ENCODE measurements around the gene ARPC5L. TPM values are rescaled to one million over a fixed set of nuclear protein-coding genes. Genes with fewer than 3 reads are reported as not detected.
A peak's percentile ranks its signal among the peaks of the same experiment; 100 is the strongest.

The ARPC5L gene
- total RNA-seq, 1 donor from 2014 or later, result 22.5 TPM

GRCh38 chr9:124854822-124855221, 7.1 kb upstream of the ARPC5L start:
- H3K27ac Mint-ChIP-seq (ENCODE audit: unreplicated experiment), result peak overlapping the region; percentile 14
- H3K4me3 Mint-ChIP-seq (ENCODE audit: unreplicated experiment), result no peak overlapping the region
- peaks cover 27% of the 10 kb centered on the region for H3K4me1 Mint-ChIP-seq (ENCODE audit: unreplicated experiment)

GRCh38 chr9:124855566-124855943, 6.4 kb upstream of the ARPC5L start:
- Mint-ChIP-seq H3K4me3 (ENCODE audit: unreplicated experiment) (no peak overlapping the region), H3K4me1 (ENCODE audit: unreplicated experiment) (peaks cover 31% of the 10 kb centered on the region), H3K27me3 (ENCODE audit: unreplicated experiment) (no peaks in the 10 kb centered on the region), H3K36me3 (ENCODE audit: unreplicated experiment) (peaks cover 15% of the 10 kb centered on the region), H3K9me3 (ENCODE audit: unreplicated experiment) (no peaks in the 10 kb centered on the region), H3K27ac (ENCODE audit: unreplicated experiment) (no peak overlapping the region)
- TF ChIP-seq, protein P1, sequence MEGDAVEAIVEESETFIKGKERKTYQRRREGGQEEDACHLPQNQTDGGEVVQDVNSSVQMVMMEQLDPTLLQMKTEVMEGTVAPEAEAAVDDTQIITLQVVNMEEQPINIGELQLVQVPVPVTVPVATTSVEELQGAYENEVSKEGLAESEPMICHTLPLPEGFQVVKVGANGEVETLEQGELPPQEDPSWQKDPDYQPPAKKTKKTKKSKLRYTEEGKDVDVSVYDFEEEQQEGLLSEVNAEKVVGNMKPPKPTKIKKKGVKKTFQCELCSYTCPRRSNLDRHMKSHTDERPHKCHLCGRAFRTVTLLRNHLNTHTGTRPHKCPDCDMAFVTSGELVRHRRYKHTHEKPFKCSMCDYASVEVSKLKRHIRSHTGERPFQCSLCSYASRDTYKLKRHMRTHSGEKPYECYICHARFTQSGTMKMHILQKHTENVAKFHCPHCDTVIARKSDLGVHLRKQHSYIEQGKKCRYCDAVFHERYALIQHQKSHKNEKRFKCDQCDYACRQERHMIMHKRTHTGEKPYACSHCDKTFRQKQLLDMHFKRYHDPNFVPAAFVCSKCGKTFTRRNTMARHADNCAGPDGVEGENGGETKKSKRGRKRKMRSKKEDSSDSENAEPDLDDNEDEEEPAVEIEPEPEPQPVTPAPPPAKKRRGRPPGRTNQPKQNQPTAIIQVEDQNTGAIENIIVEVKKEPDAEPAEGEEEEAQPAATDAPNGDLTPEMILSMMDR (IDR thresholded peaks at IDR 0.05), result no peak
- DNase-seq (ENCODE audit: extremely low spot score, unreplicated experiment), result no peak

More at GRCh38 chr9:124854822-124855221, 7.1 kb upstream of the ARPC5L start:
- TF ChIP-seq, protein P1 (IDR thresholded peaks at IDR 0.05), result no peak
- H3K36me3 Mint-ChIP-seq (ENCODE audit: unreplicated experiment), result peaks cover 8% of the 10 kb centered on the region
- H3K9me3 Mint-ChIP-seq (ENCODE audit: unreplicated experiment), result no peaks in the 10 kb centered on the region
- no peak for DNase-seq (ENCODE audit: extremely low spot score, unreplicated experiment)
- no peaks in the 10 kb centered on the region for H3K27me3 Mint-ChIP-seq (ENCODE audit: unreplicated experiment)

DNA sequence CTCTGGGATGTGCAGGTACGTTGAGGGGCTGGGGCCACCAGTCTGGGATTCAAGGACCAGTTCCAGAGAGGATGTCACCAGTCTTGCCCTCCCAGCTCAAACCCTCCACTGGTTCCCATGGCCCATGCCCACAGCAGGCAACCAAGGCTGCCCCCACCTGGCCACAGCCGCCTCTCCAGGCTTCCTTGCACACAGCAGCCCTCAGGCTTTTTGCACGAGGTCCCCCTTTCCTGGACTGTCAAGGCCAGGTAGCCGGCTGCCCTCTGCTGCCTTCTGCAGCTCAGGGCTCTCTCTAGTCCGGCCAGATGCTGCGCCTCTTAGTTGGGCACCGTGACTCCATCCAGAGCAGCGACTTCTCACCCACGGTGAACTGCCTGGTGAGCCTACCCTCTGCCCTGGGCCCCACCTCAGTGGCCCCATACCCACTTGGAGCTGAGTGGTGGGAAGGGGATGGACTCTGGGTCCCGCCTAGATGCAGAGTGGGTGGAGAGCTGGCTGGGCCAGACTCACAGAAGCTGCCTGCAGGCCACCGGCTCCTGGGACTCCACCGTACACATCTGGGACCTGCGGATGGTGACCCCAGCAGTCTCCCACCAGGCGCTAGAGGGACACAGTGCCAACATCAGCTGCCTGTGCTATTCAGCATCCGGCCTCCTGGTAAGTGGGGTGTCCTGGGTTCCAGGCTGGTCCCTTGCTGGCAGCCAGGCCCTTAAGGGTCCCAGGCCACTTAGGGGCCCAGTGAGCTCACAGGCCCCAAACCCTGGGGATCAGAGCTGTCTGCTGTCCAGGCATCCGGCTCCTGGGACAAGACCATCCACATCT, 5.8 kb upstream of the ARPC5L start:
- H3K9me3 Mint-ChIP-seq (ENCODE audit: unreplicated experiment), result no peaks in the 10 kb centered on the region
- no peak for DNase-seq (ENCODE audit: extremely low spot score, unreplicated experiment)
- H3K27ac Mint-ChIP-seq (ENCODE audit: unreplicated experiment), result no peak overlapping the region
- H3K27me3 Mint-ChIP-seq (ENCODE audit: unreplicated experiment), result no peaks in the 10 kb centered on the region
- no peak overlapping the region for H3K4me3 Mint-ChIP-seq (ENCODE audit: unreplicated experiment)
- peaks cover 31% of the 10 kb centered on the region for H3K4me1 Mint-ChIP-seq (ENCODE audit: unreplicated experiment)
- H3K36me3 Mint-ChIP-seq (ENCODE audit: unreplicated experiment), result peaks cover 15% of the 10 kb centered on the region
- TF ChIP-seq, protein P1 (IDR thresholded peaks at IDR 0.05), result peak; percentile 48

- H3K27me3 Mint-ChIP-seq (ENCODE audit: unreplicated experiment), result no peaks in the 10 kb centered on the region
Measured at GRCh38 chr9:124857533-124858162, 4.3 kb upstream of the ARPC5L start.

More at GRCh38 chr9:124857533-124858162, 4.3 kb upstream of the ARPC5L start:
- peaks cover 15% of the 10 kb centered on the region for H3K36me3 Mint-ChIP-seq (ENCODE audit: unreplicated experiment)
- no peaks in the 10 kb centered on the region for H3K9me3 Mint-ChIP-seq (ENCODE audit: unreplicated experiment)
- DNase-seq (ENCODE audit: extremely low spot score, unreplicated experiment), result no peak
- H3K4me3 Mint-ChIP-seq (ENCODE audit: unreplicated experiment), result no peak overlapping the region
- TF ChIP-seq, protein P1 (IDR thresholded peaks at IDR 0.05), result no peak
- H3K4me1 Mint-ChIP-seq (ENCODE audit: unreplicated experiment), result peaks cover 26% of the 10 kb centered on the region
- no peak overlapping the region for H3K27ac Mint-ChIP-seq (ENCODE audit: unreplicated experiment)
